Occipital lobe (tissue), 2 donors: ENCODE results near the gene GOLGA2. TPM values are rescaled to one million over a fixed set of nuclear protein-coding genes. Genes with fewer than 3 reads are reported as not detected.

Source experiments
- DNase-seq: peaks from one replicate; lab custom pipeline; 2025; lab: John Stamatoyannopoulos, UW
- total RNA-seq: library from RNA; depleted of rRNA; stranded (reverse); fragments of >200 nt; gene quantifications from one replicate; pipeline ENCODE4 v1.2.3, GENCODE V29; 2014

Gene GOLGA2
- total RNA-seq, 1 donor from 2014 or later: 45.9 TPM

- no peak for DNase-seq
These were observed 17.5 kb downstream of the GOLGA2 start for GRCh38 chr9:128258326-128258725.

GRCh38 chr9:128257907-128258306, 17.9 kb downstream of the GOLGA2 start:
- no peak for DNase-seq

GRCh38 chr9:128257086-128257825, 18.6 kb downstream of the GOLGA2 start:
- no peak for DNase-seq

GRCh38 chr9:128254855-128255759, 20.7 kb downstream of the GOLGA2 start:
- DNase-seq: peak; percentile 45

- DNase-seq: no peak
These were observed 21.4 kb downstream of the GOLGA2 start for GRCh38 chr9:128254362-128254761.

GRCh38 chr9:128253991-128254346, 21.8 kb downstream of the GOLGA2 start:
- DNase-seq: no peak

GRCh38 chr9:128253140-128253990, 22.4 kb downstream of the GOLGA2 start:
- DNase-seq: no peak

- DNase-seq: no peak
These were observed 23.3 kb downstream of the GOLGA2 start for GRCh38 chr9:128252317-128253139.

- no peak for DNase-seq
These were observed 24.1 kb downstream of the GOLGA2 start for GRCh38 chr9:128251732-128252100.

GRCh38 chr9:128250839-128251731, 24.7 kb downstream of the GOLGA2 start:
- no peak for DNase-seq

GRCh38 chr9:128249908-128250838, 25.6 kb downstream of the GOLGA2 start:
- peak; percentile 71 for DNase-seq

- DNase-seq: no peak
These were observed 26.3 kb downstream of the GOLGA2 start for GRCh38 chr9:128249558-128249907.

- no peak for DNase-seq
These were observed 28.5 kb downstream of the GOLGA2 start for GRCh38 chr9:128247226-128247803.

GRCh38 chr9:128246471-128246870, 29.3 kb downstream of the GOLGA2 start:
- DNase-seq: no peak

GRCh38 chr9:128245421-128246151, 30.2 kb downstream of the GOLGA2 start:
- DNase-seq: no peak

GRCh38 chr9:128244837-128245231, 31.0 kb downstream of the GOLGA2 start:
- no peak for DNase-seq

- no peak for DNase-seq
These were observed 31.5 kb downstream of the GOLGA2 start for GRCh38 chr9:128244091-128244836.
